PC-3 (cell line): ENCODE results near the gene KIAA1217.

Experiments
- CTCF ChIP-seq: fragments of 300-600 bp; sonication (generic); conservative IDR thresholded peaks from 2 replicates; pipeline ENCODE4 v1.5.1; 2017; ENCODE audit warnings: antibody characterized with exemption, low read depth, mild to moderate bottlenecking, low read length
- EZH2 ChIP-seq: fragments of 300-600 bp; sonication (generic); IDR thresholded peaks from one replicate; pipeline ENCODE4 v1.6.1; 2017; ENCODE audit warnings: antibody characterized with exemption, mild to moderate bottlenecking, low read length; ENCODE audit not compliant: unreplicated experiment
- EZH2phosphoT487 ChIP-seq: fragments of 300-600 bp; sonication (generic); IDR thresholded peaks from 2 replicates; pipeline ENCODE4 v1.6.1; 2018; ENCODE audit warnings: mild to moderate bottlenecking, antibody characterized with exemption, low read length, borderline replicate concordance

GRCh38 chr10:24238519-24239247 lies 29.7 kb downstream of the KIAA1217 start:
- TF ChIP-seq CTCF (no peak), EZH2phosphoT487 (no peak), EZH2 (no peak)
